Measurements from ENCODE around the gene MICAL1.

Gene MICAL1

DNA sequence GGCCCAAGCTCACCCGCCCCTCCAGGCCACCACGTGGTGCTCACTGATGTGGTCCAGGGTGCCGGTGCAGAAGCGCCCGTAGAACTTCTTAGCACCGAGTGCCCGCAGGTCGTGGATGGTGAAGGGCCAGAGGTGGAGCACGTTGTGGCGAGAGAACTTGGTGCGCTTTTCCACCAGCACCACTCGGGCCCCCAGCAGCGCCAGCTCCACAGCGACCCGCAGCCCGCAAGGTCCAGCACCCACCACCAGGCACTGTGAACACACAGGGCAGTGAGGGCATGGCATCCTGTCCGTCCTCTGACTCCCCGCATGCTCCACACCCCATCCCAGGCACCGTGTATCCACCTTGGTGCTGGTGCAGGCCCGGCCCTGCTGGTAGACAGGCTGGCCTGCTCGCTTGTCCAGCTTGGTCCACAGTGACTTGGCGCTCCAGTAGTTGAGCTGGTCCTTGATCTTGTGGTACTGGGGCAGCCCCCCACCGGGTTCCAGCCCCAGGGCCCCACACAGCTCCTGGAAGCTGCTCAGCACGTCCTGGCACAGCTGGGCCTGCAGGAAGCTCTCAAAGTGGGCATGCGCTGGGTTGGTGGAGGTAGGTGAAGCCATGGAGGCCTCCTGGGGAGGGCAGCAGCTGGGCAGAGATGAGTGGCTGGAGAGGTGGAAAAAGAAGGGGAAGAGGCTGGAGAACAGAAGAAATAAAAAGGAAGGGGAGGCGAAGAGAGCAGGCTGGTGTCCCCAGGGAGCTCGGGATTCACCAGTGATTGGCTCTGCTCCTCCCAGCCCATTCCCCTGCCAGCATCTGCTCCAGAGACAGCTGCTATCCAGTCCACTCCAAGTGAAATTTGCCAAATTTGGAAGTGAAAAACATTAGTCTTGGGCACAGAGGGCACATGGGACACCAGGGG, 1.7 kb downstream of the MICAL1 start:
- DNase-seq (ENCODE audit: low spot score) = peak; percentile 70

DNA sequence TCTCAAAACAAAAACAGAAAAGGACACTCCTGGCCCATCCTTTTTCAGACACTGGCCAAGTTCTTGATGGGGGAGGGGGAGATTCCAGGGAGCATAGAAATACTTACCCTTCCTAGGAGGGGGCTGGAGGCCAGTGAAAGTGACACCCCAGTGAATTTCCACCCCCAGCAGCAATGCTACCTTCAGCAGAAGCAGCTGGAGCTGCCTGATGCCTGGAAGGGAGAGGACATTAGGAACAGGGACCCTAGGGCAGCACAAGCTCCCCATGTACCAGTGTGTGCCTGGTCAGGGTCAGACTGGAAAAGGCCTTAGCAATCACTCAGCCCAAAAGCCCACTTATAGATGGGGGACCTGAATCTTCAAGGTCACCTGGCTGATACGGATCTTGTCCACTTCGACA, 2.4 kb downstream of the MICAL1 start:
- DNase-seq (ENCODE audit: low spot score) = no peak

DNA sequence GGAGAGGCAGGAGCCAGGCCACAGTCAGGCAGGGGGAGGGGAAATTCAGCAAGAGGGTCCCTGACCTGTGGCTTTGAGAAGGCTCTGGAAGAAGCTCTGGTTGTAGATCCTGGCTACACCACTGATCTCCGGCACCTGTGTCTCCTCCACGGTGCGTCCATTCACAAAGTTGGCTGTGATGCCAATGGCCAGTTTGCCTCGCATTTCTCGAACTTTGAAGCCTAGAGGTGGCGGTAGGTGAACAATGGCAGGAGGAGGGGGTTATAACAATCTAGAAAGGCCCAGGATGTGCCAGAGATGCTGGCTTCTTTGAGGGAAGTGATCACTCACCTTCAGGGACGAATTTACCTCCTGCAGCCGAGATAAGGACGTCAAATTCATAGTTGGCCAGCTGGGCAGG, 3.4 kb downstream of the MICAL1 start:
- DNase-seq (ENCODE audit: low spot score) = no peak

DNA sequence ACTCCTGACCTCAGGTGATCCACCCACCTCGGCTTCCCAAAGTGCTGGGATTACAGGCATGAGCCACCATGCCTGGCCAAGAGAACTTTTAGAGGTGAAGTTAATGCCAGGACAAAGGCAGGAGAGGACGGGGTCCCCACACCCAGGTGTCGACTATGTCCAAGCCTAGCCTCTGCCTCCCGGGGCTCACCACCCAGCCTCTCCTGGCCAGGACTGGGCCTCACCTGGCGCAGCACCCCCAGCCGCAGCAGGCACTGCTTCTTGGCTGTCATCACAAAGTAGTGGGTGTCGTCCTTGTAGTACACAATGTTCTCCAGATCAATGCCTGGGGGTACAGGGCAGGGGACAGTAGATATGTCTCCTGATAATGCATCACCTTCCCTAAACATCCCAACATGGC, 4.2 kb downstream of the MICAL1 start:
- DNase-seq (ENCODE audit: low spot score) = no peak

DNA sequence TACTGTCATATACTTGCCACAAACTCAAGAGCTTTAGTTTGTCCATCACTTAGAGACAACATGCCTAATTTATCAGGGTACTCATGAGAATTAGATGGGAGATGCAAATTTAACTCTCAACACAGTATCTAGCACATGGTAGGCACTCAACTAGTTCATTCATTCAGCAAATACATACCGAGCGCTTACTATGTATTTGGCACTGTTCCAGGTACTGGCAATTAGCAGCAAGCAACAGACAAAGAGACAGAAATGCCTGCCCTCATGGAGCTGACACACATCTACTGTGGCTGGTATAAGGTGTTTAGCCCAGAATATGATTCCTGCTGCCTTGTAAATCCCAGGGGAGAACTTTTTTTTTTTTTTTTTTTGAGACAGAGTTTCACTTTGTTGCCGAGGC, 4.8 kb downstream of the MICAL1 start:
- DNase-seq (ENCODE audit: low spot score) = no peak

DNA sequence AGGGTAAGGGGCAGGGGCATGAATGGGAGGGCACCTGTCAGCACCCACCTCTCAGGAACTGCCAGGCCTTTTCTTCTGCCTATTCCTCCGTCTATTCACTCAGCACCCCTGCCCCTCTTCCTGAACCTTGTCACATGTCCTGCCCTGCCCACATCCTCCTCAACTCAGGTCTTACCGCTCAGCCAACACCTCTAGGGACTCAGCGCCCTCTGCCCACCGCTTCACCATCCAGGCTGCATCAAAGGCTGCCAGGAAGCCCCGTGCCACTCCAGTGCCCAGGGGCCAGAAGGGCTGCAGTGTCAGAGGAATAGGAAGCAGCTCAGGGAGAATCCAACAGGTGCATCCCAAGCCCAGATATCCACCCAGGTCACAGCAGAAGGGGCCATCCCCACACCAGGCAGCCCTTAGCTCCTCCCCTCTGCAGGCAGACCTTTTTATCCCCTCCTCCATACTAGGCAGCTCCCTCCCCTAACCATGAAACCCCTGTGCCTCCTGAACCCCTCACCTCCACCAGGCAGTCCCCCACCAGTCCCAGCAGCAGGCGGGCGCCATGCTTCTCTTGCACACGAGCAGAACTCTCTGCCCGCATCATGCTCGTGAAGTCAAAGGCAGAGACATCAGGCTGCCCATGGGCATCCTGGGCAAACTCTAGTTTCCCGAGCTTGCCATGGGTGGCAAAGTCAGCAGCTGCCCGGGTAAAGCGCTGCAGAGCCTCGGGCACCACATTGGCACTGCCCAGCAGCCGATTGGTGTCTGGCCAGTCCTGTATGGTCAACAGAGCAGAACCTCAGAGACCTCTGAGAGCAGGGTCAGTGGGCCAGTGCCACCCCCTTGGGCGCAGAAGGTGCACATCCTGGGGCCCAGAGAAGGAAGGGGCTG, 5.5 kb downstream of the MICAL1 start:
- no peak for DNase-seq (ENCODE audit: low spot score)

DNA sequence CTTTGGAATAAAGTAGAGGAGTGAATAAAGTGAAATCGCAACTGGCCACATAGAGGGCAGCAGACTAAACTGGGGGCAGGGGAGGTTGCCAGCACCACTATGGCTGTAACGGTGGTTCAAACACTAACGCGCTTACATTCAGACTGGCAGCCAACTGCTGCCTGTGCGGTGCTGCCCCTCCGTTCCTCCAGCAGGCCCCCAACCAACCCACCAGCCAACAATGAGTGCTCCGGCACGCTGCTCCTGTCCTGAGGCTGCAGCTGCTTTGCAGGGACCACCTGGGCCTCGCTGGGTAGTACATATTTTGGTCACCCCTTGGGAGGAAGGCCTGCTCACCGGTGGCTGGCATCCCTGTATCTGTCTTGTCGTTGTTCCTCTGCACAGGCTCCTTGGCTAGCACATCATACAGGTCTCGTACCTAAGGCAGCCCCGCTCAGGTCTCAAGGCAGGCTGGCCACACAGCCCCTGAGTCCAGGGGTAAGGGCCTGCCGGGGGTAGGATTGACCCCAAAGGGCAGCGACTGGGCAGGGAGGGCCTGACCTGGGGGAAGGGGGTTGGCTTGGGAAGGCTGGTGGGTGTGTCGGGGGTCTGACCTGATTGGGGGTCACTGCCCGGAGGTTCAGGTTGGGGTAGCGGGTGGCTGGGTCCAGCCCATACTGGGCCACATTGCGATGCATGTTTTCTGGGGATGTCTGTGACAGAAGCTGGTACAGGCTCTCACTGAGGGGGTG, 6.3 kb downstream of the MICAL1 start:
- no peak for DNase-seq (ENCODE audit: low spot score)

DNA sequence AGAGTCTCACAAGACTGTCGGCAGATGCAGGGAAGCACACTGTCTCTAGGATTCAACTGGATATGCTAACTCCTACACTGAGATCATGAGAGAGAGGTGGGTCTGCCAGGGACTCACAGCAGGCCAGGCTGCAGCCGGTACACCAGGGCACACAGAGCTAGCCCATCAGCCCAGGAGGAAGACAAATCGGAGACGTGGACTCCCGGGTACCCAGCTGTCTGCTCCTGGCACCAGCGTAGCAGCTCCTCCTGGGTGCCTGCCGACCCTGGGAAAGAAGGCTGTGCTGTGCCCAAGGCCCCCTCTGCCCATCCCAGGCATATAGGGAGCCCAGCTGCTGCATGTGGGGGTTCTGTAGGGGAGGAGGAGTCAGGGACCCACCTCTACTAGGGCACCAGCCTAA, 7.0 kb downstream of the MICAL1 start:
- DNase-seq (ENCODE audit: low spot score) = no peak

DNA sequence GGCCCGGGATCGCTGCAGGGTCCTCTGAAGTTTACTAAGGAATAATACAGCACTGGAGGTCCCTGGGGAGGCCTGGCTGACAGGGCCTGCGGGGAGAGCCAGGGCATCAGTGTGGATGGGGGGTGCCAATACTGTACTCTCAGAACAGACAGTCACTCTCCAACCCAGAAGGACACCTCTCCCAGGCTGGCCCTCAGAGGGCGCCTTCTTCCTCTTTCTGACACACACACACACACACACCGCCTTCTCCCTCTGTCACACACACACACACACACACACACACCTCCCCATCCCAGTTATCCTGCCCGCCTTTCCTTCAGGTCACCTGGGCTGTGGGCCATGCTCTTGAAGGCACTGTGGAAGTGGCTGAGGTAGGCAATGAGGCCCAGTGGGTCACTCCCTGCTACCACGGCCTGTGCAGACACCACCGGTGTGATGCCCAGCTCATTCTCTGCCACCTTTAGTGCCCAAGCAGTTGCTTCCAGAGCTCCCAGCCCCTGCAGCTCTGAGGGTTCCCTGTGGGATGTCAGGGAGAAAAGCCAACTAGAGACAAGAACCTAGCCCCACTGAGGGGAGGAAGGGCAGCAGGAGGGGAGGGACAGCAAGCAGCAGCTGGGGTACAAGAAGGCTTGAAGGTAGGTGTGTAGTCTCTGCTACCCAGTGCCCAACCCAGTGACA, 7.6 kb downstream of the MICAL1 start:
- DNase-seq (ENCODE audit: low spot score) = no peak

DNA sequence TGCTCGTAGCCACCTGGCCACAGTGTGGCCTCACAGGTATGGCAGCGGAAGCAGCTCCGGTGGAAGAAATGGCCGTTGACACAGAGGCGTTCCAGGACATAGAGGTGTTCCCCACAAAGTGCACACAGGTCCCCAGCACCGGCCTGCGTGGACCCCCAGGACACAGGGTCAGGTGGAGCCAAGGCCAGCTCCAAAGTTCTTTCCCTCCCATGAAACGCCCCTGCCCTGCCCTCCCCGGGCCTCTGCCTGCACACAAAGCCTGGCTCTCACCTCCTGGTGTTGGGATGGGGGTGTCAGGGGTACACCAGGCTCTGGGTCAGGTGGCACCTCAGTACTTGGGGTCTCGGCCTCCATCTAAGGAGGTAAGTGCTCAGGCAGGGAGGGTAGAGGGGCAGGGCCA, 8.5 kb downstream of the MICAL1 start:
- DNase-seq (ENCODE audit: low spot score) = no peak

DNA sequence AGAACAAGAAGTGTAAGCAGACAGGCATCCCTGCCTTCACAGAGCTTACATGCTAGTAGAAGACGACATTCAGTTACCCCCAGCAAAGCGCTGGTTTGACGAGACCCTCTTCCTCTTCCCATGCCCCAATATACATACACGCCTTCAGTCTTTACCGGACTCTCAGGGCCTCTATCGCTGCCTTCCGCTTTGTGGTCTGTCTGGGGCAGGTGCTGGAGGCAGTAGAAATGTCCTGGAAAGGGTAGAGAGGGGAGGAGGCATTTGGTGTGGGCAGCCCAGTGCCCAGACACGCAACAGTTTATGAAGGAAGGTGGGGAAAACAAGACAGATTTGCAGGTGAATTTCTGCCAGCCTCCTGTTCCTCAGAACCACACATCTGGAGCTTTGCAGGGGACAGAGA, 9.0 kb downstream of the MICAL1 start:
- DNase-seq (ENCODE audit: low spot score) = no peak

DNA sequence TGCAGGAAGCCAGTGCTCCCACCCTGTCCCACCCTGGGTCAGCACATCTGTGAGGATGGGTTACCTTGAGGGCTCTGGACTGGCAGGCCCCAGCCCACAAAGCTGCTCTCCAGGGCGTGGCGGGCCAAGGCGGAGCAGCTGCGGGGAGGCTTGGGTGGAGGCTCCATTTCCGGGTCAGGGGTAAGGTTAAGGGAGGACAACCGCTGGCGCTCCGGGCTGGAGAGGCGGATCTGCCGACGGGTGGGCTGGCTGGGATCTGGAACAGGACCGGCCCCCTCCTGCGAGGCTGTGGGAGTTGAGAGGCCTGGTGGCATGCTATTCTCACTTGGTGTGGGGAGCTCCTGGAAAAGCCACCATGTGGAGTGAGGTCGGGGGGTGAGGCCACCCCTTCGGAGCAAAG, 9.5 kb downstream of the MICAL1 start:
- no peak for DNase-seq (ENCODE audit: low spot score)

DNA sequence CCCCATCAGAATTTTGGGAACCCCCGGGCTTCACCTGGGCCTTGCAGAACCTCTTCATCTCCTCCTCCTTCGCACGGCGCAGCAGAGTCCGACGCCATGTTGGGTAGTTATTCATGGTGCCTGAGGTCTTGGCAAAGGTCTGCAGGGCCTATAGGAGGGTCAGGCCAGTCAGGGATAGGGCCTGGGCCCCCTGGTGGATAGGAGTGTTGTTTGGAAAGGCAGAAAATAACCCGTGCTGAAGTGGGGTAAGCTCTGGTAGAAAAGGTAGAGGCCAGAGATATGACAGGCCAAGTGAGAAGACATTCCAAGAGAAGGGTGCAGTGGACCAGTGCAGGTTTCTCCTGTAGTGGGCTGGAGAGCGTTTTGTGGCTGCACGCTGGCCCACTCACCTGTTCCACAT, 10.2 kb downstream of the MICAL1 start:
- no peak for DNase-seq (ENCODE audit: low spot score)

DNA sequence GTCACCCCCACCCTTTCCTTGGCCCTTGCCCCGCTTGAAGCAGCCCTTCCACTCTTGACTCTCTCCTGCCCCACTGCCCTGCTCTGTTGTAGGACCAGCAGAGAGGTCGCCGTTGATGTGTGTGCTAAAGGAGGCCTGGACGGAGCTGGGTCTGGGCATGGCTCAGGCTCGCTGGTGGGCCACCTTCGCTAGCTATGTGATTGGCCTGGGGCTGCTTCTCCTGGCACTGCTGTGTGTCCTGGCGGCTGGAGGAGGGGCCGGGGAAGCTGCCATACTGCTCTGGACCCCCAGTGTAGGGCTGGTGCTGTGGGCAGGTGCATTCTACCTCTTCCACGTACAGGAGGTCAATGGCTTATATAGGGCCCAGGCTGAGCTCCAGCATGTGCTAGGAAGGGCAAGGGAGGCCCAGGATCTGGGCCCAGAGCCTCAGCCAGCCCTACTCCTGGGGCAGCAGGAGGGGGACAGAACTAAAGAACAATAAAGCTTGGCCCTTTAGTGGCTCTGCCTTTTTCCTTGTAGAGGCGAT, 12.1 kb downstream of the MICAL1 start:
- no peak for DNase-seq (ENCODE audit: low spot score)

DNA sequence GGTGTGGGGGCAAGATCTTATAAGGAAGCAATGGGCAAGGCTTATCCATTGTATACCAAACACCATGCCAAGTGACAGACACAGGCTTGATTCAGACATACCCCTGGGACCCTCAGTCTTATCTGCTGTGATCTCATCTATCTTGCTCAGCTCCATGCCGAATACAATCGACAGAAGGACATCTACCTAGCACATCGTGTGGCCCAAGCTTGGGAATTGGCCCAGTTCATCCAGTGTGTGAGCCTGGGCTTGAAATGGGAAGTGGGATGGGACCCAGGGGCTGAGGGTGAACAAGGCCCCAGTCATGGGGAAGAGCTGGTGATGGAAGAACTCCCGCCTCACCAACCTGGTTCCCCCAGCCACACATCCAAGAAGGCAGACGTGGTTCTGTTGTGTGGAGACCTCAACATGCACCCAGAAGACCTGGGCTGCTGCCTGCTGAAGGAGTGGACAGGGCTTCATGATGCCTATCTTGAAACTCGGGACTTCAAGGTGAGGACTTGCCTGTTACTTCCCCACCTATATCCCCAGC, 13.1 kb downstream of the MICAL1 start:
- no peak for DNase-seq (ENCODE audit: low spot score)

DNA sequence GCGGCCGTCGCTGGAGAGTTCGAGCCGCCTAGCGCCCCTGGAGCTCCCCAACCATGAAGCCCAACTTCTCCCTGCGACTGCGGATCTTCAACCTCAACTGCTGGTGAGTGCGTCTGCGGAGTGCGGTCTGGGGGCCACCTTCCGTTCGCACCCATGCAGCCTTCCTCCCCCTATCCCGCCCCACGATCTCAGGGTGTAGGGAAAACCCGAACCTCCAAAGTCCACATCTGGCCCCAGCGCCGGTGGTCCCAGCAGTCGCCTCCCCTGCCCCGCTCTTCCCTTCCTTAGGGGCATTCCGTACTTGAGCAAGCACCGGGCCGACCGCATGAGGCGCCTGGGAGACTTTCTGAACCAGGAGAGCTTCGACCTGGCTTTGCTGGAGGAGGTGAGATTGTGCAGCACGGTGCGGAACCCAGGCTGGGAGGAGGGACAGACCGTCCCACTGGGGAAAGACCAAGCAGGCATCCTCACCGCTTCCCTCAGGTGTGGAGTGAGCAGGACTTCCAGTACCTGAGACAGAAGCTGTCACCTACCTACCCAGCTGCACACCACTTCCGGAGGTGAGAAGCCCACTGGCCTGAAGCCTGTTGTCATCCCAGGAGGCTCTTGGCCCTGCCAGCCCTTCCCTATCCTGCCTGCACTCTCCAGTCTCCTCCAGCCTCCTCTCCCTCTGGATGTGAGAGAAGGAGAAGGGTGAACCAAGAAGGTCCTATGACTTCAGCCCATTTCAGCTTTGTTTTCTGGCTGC, 14.3 kb downstream of the MICAL1 start:
- DNase-seq (ENCODE audit: low spot score) = peak; percentile 71

DNA sequence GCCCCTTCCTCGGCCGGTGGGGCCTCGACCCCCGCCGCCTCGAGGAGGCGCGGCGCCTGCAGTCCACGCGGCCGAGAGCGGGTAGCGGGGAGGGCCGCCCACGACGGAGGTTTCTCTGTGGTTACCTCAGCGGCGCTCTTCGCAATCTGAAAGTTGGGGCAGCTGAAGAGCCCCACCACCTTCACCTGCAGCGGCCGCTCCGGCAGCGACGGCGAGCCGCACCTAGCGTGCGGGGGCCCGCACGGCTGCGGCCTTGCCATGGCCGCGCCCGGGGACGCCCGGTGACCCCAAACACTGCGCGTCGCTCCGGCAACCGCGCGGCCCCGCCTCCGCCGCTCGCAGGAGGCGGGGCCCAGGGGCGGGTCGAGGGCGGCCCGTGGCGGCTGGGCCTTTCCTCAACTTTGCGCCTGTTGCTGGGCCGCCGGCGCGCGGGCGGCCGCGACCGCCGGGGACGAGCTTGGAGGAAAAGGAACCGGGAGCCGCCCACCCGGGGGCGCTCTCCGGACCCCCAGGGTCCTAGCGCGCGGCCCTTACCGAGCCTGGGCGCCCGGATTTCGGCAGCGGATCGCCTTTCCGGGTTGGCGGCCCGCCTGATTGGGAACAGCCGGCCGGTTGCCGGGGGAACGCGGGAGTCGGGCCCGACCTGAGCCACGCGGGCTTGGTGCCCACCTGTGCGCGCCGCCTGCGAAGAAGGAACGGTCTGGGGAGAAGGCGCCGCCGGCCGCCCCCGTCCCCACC, 15.1 kb downstream of the MICAL1 start, which contains the start of the genes PPIL6 and SMPD2:
Gene PPIL6 (minus strand): TSS at position 298 of the 738 bp plus-strand sequence. CDS start 38 bp downstream, at position 260.
Gene SMPD2 (plus strand): TSS at position 394 of the 738 bp plus-strand sequence. CDS start 398 bp downstream, outside the sequence.
- peak; percentile 98 for DNase-seq (ENCODE audit: low spot score)

DNA sequence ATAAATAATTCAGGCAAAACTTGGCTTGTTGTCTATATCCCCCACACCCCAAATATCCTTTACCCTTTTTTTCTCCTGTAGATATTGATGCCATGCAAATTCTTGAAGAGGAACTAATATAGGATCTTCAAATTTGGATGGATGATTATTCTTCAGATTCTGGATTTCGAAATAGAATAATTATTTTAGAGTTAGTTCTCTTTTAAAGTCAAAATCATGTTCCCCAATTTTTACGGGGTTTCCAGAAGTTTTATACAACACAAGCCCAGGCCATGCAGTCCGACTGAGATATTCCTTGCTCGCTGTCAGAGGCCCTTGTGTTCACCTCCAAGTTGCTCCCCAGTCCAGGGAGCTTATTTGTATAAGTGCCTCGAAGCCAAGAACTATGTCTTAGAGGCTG, 19.5 kb downstream of the MICAL1 start:
- no peak for DNase-seq (ENCODE audit: low spot score)

DNA sequence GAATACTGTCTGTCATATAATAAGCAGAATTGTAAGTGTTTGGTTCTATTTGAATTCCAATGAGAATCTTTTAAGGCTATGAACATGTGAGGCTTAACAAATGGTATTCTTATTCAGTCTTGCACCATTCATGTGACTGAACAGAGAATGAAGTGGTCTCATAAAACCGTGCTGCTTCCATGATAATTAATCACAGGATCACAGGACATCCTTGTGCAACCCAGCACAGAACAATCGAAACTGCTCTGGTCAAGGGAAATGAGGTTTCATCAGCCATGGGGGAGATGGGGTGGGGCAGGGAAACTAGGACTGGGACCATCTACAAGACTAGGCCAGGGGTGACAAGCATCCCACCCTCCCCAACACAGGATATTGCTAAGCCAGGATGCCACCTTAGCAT, 21.1 kb downstream of the MICAL1 start:
- no peak for DNase-seq (ENCODE audit: low spot score)

DNA sequence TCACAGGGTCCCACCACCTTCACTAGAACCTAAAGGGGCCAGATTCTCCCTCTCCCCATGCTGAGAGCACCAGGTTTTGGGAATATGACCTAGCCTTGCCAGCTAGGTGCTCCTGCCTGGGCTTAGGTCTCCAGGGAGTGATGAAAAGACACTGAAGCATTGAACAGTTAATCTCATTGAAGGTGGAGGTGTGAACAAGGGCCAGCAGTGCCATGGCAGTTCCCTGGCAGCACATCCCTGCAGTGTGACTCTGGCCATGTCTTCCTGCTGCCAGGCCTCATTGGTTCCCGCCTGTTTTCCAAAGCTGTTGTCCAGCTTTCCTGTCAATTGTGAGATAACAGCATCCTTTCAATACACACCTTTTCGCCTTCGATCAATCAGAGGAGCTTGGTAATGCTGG, 26.1 kb downstream of the MICAL1 start:
- no peak for DNase-seq (ENCODE audit: low spot score)
